Stomach (tissue), 4 donors: ENCODE results near the gene TBC1D2.

Experiments
- CTCF ChIP-seq, 7 experiments: fragments of 450-650 bp in 4 of 7; fragments of 200-600 bp in 3 of 7; sonication (generic) in 3 of 7; IDR thresholded peaks; one replicate each; pipeline ENCODE4 v1.5.1; 2016 to 2019; ENCODE audit warnings: antibody characterized with exemption in 7 of 7, control low read depth in 2 of 7, mild to moderate bottlenecking in 1 of 7
- EP300 ChIP-seq: sonication (generic); formaldehyde crosslinking; IDR thresholded peaks from one replicate; pipeline ENCODE4 v1.6.1; 2017; ENCODE audit warnings: antibody characterized with exemption
- POLR2A ChIP-seq, 4 donors: fragments of 450-650 bp; IDR thresholded peaks; one replicate each; pipeline ENCODE4 v1.6.1; 2016; ENCODE audit warnings: antibody characterized with exemption in 4 of 4, control low read depth in 2 of 4, mild to moderate bottlenecking in 1 of 4, moderate library complexity in 1 of 4
- POLR2AphosphoS5 ChIP-seq, 3 donors: sonication (generic); formaldehyde crosslinking; IDR thresholded peaks; one replicate each; pipeline ENCODE4 v1.6.1; 2016; ENCODE audit warnings: antibody characterized with exemption in 3 of 3

- no peak for TF ChIP-seq EP300
- TF ChIP-seq CTCF (IDR thresholded peaks at IDR 0.05), result no peak
- TF ChIP-seq POLR2A (IDR thresholded peaks at IDR 0.05), result no peak
- no peak for TF ChIP-seq POLR2AphosphoS5 (IDR thresholded peaks at IDR 0.05)
Measured at GRCh38 chr9:98173181-98173580, 82.3 kb downstream of the TBC1D2 start.
